Stimulated activated naive B cell treated with anti-CD40 and anti-IgM and Interleukin-4, amounts not matched to agents 10 μg/mL and 1 μg/mL and 100 μg/mL, for 72 hours (primary cell): ENCODE data around the gene MTMR6.
A peak's percentile ranks its signal among the peaks of the same experiment; 100 is the strongest.

Source experiments
- ATAC-seq, 2 donors: fragments of 150-1000 bp; cut with Tn5 transposase; replicated peaks; 2 replicates each; pipeline ENCODE4 v1.10.0; 2021; ENCODE audit warnings: moderate library complexity in 1 of 2
- DNase-seq: peaks from one replicate; pipeline ENCODE4 v3.0.0; 2021
- H3K27ac Mint-ChIP-seq: one replicate; pipeline ENCODE4 v1.8.0; 2022; ENCODE audit warnings: mild to moderate bottlenecking, mixed read lengths
- H3K27me3 Mint-ChIP-seq, 2 donors: one replicate each; pipeline ENCODE4 v1.8.0; 2022; ENCODE audit warnings: mixed read lengths in 2 of 2
- H3K36me3 Mint-ChIP-seq, 2 donors: one replicate each; pipeline ENCODE4 v1.8.0; 2022; ENCODE audit warnings: mixed read lengths in 2 of 2, mild to moderate bottlenecking in 1 of 2
- H3K4me1 Mint-ChIP-seq, 2 donors: one replicate each; pipeline ENCODE4 v1.8.0; 2022; ENCODE audit warnings: mixed read lengths in 2 of 2, mild to moderate bottlenecking in 1 of 2
- H3K4me3 Mint-ChIP-seq, 2 donors: one replicate each; pipeline ENCODE4 v1.8.0; 2022; ENCODE audit warnings: mild to moderate bottlenecking in 2 of 2, mixed read lengths in 2 of 2, moderate library complexity in 1 of 2
- H3K9me3 Mint-ChIP-seq, 2 donors: one replicate each; pipeline ENCODE4 v1.8.0; 2022; ENCODE audit warnings: mixed read lengths in 2 of 2, mild to moderate bottlenecking in 1 of 2

The MTMR6 gene

GRCh38 chr13:25218019-25218418, 69.3 kb downstream of the MTMR6 start:
- ATAC-seq (no peak), DNase-seq (no peak)
- Mint-ChIP-seq H3K27me3 (peaks cover 20% of the 10 kb centered on the region in 2 donors), H3K27ac (no peak overlapping the region), H3K4me1 (no peaks in the 10 kb centered on the region), H3K4me3 (no peak overlapping the region), H3K9me3 (no peaks in the 10 kb centered on the region), H3K36me3 (no peaks in the 10 kb centered on the region)

- DNase-seq (no peak), ATAC-seq (no peak)
- H3K27ac Mint-ChIP-seq, result no peak overlapping the region
Observed at GRCh38 chr13:25217023-25217885, 70.0 kb downstream of the MTMR6 start.

GRCh38 chr13:25215253-25215575, 72.1 kb downstream of the MTMR6 start:
- Mint-ChIP-seq H3K4me1 (no peaks in the 10 kb centered on the region), H3K27ac (no peak overlapping the region), H3K36me3 (no peaks in the 10 kb centered on the region), H3K27me3 (peaks cover 14 to 15% of the 10 kb centered on the region in 2 donors), H3K4me3 (no peak overlapping the region), H3K9me3 (no peaks in the 10 kb centered on the region)
- DNase-seq (no peak), ATAC-seq (no peak)

More at GRCh38 chr13:25217023-25217885, 70.0 kb downstream of the MTMR6 start:
- H3K36me3 Mint-ChIP-seq, result no peaks in the 10 kb centered on the region
- no peaks in the 10 kb centered on the region for H3K9me3 Mint-ChIP-seq
- H3K27me3 Mint-ChIP-seq, result peaks cover 14 to 15% of the 10 kb centered on the region in 2 donors
- H3K4me3 Mint-ChIP-seq, result no peak overlapping the region
- no peaks in the 10 kb centered on the region for H3K4me1 Mint-ChIP-seq

GRCh38 chr13:25214491-25215252, 72.6 kb downstream of the MTMR6 start:
- DNase-seq (no peak), ATAC-seq (no peak)
- no peak overlapping the region for H3K27ac Mint-ChIP-seq
- no peaks in the 10 kb centered on the region for H3K36me3 Mint-ChIP-seq
- no peak overlapping the region for H3K4me3 Mint-ChIP-seq
- peaks cover 15 to 16% of the 10 kb centered on the region in 2 donors for H3K27me3 Mint-ChIP-seq
- no peaks in the 10 kb centered on the region for H3K4me1 Mint-ChIP-seq
- no peaks in the 10 kb centered on the region for H3K9me3 Mint-ChIP-seq

GRCh38 chr13:25213715-25214114, 73.6 kb downstream of the MTMR6 start:
- H3K27ac Mint-ChIP-seq, result no peak overlapping the region
- peaks cover 12 to 14% of the 10 kb centered on the region in 2 donors for H3K27me3 Mint-ChIP-seq
- DNase-seq (no peak), ATAC-seq (no peak)
- no peaks in the 10 kb centered on the region for H3K9me3 Mint-ChIP-seq
- H3K4me3 Mint-ChIP-seq, result no peak overlapping the region
- no peaks in the 10 kb centered on the region for H3K36me3 Mint-ChIP-seq
- no peaks in the 10 kb centered on the region for H3K4me1 Mint-ChIP-seq

GRCh38 chr13:25210842-25211569, 76.3 kb downstream of the MTMR6 start:
- Mint-ChIP-seq H3K4me1 (no peaks in the 10 kb centered on the region), H3K27me3 (peaks cover 15 to 22% of the 10 kb centered on the region in 2 donors), H3K9me3 (no peaks in the 10 kb centered on the region), H3K27ac (no peak overlapping the region), H3K4me3 (no peak overlapping the region), H3K36me3 (no peaks in the 10 kb centered on the region)
- ATAC-seq, result no peak
- no peak for DNase-seq

GRCh38 chr13:25207291-25207810, 79.9 kb downstream of the MTMR6 start:
- Mint-ChIP-seq H3K4me3 (no peak overlapping the region), H3K36me3 (no peaks in the 10 kb centered on the region), H3K4me1 (no peaks in the 10 kb centered on the region), H3K27ac (no peak overlapping the region), H3K27me3 (peaks cover 14 to 26% of the 10 kb centered on the region in 2 donors), H3K9me3 (no peaks in the 10 kb centered on the region)
- DNase-seq (no peak), ATAC-seq (no peak)

- Mint-ChIP-seq H3K36me3 (no peaks in the 10 kb centered on the region), H3K27ac (no peak overlapping the region), H3K27me3 (peaks cover 19 to 32% of the 10 kb centered on the region in 2 donors), H3K4me3 (no peak overlapping the region), H3K9me3 (peaks cover 0 to 2% of the 10 kb centered on the region in 2 donors), H3K4me1 (no peaks in the 10 kb centered on the region)
- DNase-seq (no peak), ATAC-seq (no peak)
Observed at GRCh38 chr13:25204863-25205262, 82.4 kb downstream of the MTMR6 start.

GRCh38 chr13:25203127-25203740, 84.1 kb downstream of the MTMR6 start:
- peaks cover 15 to 32% of the 10 kb centered on the region in 2 donors for H3K27me3 Mint-ChIP-seq
- H3K36me3 Mint-ChIP-seq, result no peaks in the 10 kb centered on the region
- no peak overlapping the region for H3K27ac Mint-ChIP-seq
- H3K9me3 Mint-ChIP-seq, result peaks cover 0 to 2% of the 10 kb centered on the region in 2 donors
- DNase-seq (no peak), ATAC-seq (peak in 1 of 2 donors; percentile 38)
- H3K4me1 Mint-ChIP-seq, result no peaks in the 10 kb centered on the region
- H3K4me3 Mint-ChIP-seq, result no peak overlapping the region

- Mint-ChIP-seq H3K9me3 (peaks cover 0 to 2% of the 10 kb centered on the region in 2 donors), H3K27me3 (peaks cover 6 to 33% of the 10 kb centered on the region in 2 donors), H3K4me1 (no peaks in the 10 kb centered on the region), H3K27ac (no peak overlapping the region), H3K36me3 (no peaks in the 10 kb centered on the region), H3K4me3 (no peak overlapping the region)
- ATAC-seq (no peak), DNase-seq (no peak)
Observed at GRCh38 chr13:25200783-25201182, 86.5 kb downstream of the MTMR6 start.

GRCh38 chr13:25198647-25199046, 88.6 kb downstream of the MTMR6 start:
- no peaks in the 10 kb centered on the region for H3K36me3 Mint-ChIP-seq
- no peak overlapping the region for H3K4me3 Mint-ChIP-seq
- no peak for DNase-seq
- no peaks in the 10 kb centered on the region for H3K4me1 Mint-ChIP-seq
- peaks cover 23 to 26% of the 10 kb centered on the region in 2 donors for H3K27me3 Mint-ChIP-seq
- ATAC-seq, result no peak
- H3K27ac Mint-ChIP-seq, result no peak overlapping the region
- peaks cover 0 to 3% of the 10 kb centered on the region in 2 donors for H3K9me3 Mint-ChIP-seq

GRCh38 chr13:25196971-25197370, 90.3 kb downstream of the MTMR6 start:
- no peaks in the 10 kb centered on the region for H3K36me3 Mint-ChIP-seq
- peaks cover 20 to 30% of the 10 kb centered on the region in 2 donors for H3K27me3 Mint-ChIP-seq
- no peaks in the 10 kb centered on the region for H3K4me1 Mint-ChIP-seq
- DNase-seq (no peak), ATAC-seq (no peak)
- H3K27ac Mint-ChIP-seq, result no peak overlapping the region
- peaks cover 0 to 2% of the 10 kb centered on the region in 2 donors for H3K9me3 Mint-ChIP-seq
- H3K4me3 Mint-ChIP-seq, result no peak overlapping the region
